ENCODE results near the gene KRABD2.
"Not testable (repeated sequence)": the region's sequence is repeated elsewhere in the genome, so short reads cannot be mapped to it uniquely, and the experiment has no call there.

KRABD2 gene

GRCh38 chr17:8376271-8377067 lies at the start of gene KRABD2:
Gene KRABD2, minus strand, starts transcription at chr17:8376704.
- peak; percentile 7 for DNase-seq

- no peak for DNase-seq
These were observed 45.1 kb upstream of the KRABD2 start for GRCh38 chr17:8421571-8421970.

- no peak for DNase-seq
These were observed 43.8 kb upstream of the KRABD2 start for GRCh38 chr17:8420041-8420934.

- no peak for DNase-seq
These were observed 42.8 kb upstream of the KRABD2 start for GRCh38 chr17:8419305-8419704.

- DNase-seq: no peak
These were observed 42.0 kb upstream of the KRABD2 start for GRCh38 chr17:8418471-8418870.

GRCh38 chr17:8417806-8418205 lies 41.3 kb upstream of the KRABD2 start:
- no peak for DNase-seq

GRCh38 chr17:8413938-8414337 lies 37.4 kb upstream of the KRABD2 start:
- DNase-seq: no peak

- no peak for DNase-seq
These were observed 36.8 kb upstream of the KRABD2 start for GRCh38 chr17:8413328-8413727.

- DNase-seq: no peak
These were observed 35.6 kb upstream of the KRABD2 start for GRCh38 chr17:8412089-8412488.

- DNase-seq: no peak
These were observed 34.4 kb upstream of the KRABD2 start for GRCh38 chr17:8410883-8411238.

- DNase-seq: peak; percentile 5
These were observed 33.7 kb upstream of the KRABD2 start for GRCh38 chr17:8409966-8410882.

GRCh38 chr17:8408371-8408770 lies 31.9 kb upstream of the KRABD2 start:
- DNase-seq: no peak

GRCh38 chr17:8406174-8406573 lies 29.7 kb upstream of the KRABD2 start:
- no peak for DNase-seq

- no peak for DNase-seq
These were observed 29.1 kb upstream of the KRABD2 start for GRCh38 chr17:8405499-8406016.

- no peak for DNase-seq
These were observed 26.5 kb upstream of the KRABD2 start for GRCh38 chr17:8402921-8403536.

- no peak for DNase-seq
These were observed 24.6 kb upstream of the KRABD2 start for GRCh38 chr17:8401107-8401506.

- DNase-seq: no peak
These were observed 22.5 kb upstream of the KRABD2 start for GRCh38 chr17:8398980-8399379.

GRCh38 chr17:8397636-8398035 lies 21.1 kb upstream of the KRABD2 start, which contains the start of gene RNF222:
Gene RNF222, minus strand, starts transcription at chr17:8397827. Its CDS starts 4,366 bp downstream, at chr17:8393461.
- DNase-seq: no peak

GRCh38 chr17:8394497-8394896 lies 18.0 kb upstream of the KRABD2 start:
- not testable (repeated sequence) for DNase-seq

GRCh38 chr17:8393470-8394231 lies 17.1 kb upstream of the KRABD2 start:
- no peak for DNase-seq

Measured in NCI-H1417 treated with DMSO at 0.1 percent for 48 hours (cell line).